Measurements from ENCODE around the gene PITPNC1.

The PITPNC1 gene

DNA sequence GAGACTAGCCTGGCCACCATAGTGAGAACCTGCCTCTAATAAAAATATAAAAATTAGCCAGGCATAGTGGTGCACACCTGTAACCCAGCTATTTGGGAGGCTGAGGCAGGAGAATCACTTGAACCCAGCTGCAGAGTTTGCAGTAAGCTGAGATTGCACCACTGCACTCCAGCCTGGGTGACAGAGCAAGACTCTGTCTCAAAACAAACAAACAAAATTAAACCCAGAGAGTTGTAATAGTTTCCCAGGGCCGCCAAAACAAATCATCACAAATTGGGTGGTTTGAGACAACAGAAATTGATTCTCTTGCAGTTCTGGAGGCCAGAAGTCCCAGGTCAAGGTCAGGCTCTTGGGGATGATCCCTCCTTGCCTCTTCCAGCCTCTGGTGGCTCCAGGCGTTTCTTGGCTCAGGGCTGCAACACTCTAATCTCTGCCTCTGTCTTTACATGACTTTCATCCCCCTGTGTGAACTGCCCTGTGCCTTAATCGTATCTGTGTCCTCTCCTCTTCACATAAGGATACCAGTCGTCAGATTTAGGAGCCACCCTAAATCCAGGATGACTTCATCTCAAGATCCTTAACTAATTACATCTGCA, 240.3 kb downstream of the PITPNC1 start:
- H3K9me2 ChIP-seq (ENCODE audit: low read depth, low read length) = no peaks in the 10 kb centered on the region
- H3K4me3 ChIP-seq (ENCODE audit: low read depth, low read length, poor library complexity, severe bottlenecking) = no peak overlapping the region
- H2AFZ ChIP-seq (ENCODE audit: low read length) = no peak overlapping the region
- TF ChIP-seq EZH2 (IDR thresholded peaks at IDR 0.05; ENCODE audit: borderline replicate concordance, low read length) = no peak
- TF ChIP-seq, protein P1, sequence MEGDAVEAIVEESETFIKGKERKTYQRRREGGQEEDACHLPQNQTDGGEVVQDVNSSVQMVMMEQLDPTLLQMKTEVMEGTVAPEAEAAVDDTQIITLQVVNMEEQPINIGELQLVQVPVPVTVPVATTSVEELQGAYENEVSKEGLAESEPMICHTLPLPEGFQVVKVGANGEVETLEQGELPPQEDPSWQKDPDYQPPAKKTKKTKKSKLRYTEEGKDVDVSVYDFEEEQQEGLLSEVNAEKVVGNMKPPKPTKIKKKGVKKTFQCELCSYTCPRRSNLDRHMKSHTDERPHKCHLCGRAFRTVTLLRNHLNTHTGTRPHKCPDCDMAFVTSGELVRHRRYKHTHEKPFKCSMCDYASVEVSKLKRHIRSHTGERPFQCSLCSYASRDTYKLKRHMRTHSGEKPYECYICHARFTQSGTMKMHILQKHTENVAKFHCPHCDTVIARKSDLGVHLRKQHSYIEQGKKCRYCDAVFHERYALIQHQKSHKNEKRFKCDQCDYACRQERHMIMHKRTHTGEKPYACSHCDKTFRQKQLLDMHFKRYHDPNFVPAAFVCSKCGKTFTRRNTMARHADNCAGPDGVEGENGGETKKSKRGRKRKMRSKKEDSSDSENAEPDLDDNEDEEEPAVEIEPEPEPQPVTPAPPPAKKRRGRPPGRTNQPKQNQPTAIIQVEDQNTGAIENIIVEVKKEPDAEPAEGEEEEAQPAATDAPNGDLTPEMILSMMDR (IDR thresholded peaks at IDR 0.05; ENCODE audit: low read length) = no peak
- no peak overlapping the region for H3K27ac ChIP-seq (ENCODE audit: low read depth, low read length, poor library complexity, severe bottlenecking)
- H3F3A ChIP-seq (ENCODE audit: insufficient read depth, low read length) = no peaks in the 10 kb centered on the region
- no peak overlapping the region for H3K9ac ChIP-seq (ENCODE audit: low read length)
- H4K20me1 ChIP-seq (ENCODE audit: insufficient read depth, low read length) = no peaks in the 10 kb centered on the region
- H3K9me3 ChIP-seq (ENCODE audit: low read length) = no peaks in the 10 kb centered on the region
- H3K4me1 ChIP-seq (ENCODE audit: insufficient read depth, low read length, severe bottlenecking) = no peaks in the 10 kb centered on the region
- no peak overlapping the region for H3K4me2 ChIP-seq (ENCODE audit: low read length)
- H3K79me2 ChIP-seq (ENCODE audit: insufficient read depth, low read length) = no peaks in the 10 kb centered on the region
- H3K36me3 ChIP-seq (ENCODE audit: insufficient read depth, low read length) = no peaks in the 10 kb centered on the region
- H3K27me3 ChIP-seq (ENCODE audit: insufficient read depth, low read length) = 0 out of 2 replicates have a peak, but pooled peaks cover 5% of the 10 kb centered on the region

DNA sequence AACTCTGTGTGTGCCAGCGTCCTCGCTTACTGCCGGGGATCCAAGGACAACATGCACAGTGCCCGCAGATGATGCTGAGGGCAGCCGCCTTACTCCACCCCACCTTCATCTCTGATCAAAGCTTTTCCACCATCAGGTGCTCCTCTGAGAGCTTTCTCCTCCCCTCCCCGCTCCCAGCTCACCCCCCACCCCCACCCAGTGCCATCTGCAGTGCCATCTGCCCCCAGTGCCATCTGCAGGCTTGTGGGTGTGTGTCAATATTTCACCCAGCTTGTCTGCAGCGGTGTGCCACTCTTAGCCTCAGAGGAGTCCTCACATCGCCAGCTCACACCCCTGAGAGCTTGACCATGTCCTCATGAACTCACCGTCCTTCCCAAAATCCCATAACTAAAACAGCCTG, 242.5 kb downstream of the PITPNC1 start:
- no peak overlapping the region for H2AFZ ChIP-seq (ENCODE audit: low read length)
- H4K20me1 ChIP-seq (ENCODE audit: insufficient read depth, low read length) = no peaks in the 10 kb centered on the region
- H3K79me2 ChIP-seq (ENCODE audit: insufficient read depth, low read length) = no peaks in the 10 kb centered on the region
- no peaks in the 10 kb centered on the region for H3K9me3 ChIP-seq (ENCODE audit: low read length)
- no peak overlapping the region for H3K4me3 ChIP-seq (ENCODE audit: low read depth, low read length, poor library complexity, severe bottlenecking)
- no peaks in the 10 kb centered on the region for H3K36me3 ChIP-seq (ENCODE audit: insufficient read depth, low read length)
- TF ChIP-seq, protein P1 (IDR thresholded peaks at IDR 0.05; ENCODE audit: low read length) = no peak
- no peak for TF ChIP-seq EZH2 (IDR thresholded peaks at IDR 0.05; ENCODE audit: borderline replicate concordance, low read length)
- no peaks in the 10 kb centered on the region for H3K4me1 ChIP-seq (ENCODE audit: insufficient read depth, low read length, severe bottlenecking)
- no peak overlapping the region for H3K27ac ChIP-seq (ENCODE audit: low read depth, low read length, poor library complexity, severe bottlenecking)
- no peaks in the 10 kb centered on the region for H3F3A ChIP-seq (ENCODE audit: insufficient read depth, low read length)
- H3K4me2 ChIP-seq (ENCODE audit: low read length) = no peak overlapping the region
- no peak overlapping the region for H3K9ac ChIP-seq (ENCODE audit: low read length)
- H3K9me2 ChIP-seq (ENCODE audit: low read depth, low read length) = no peaks in the 10 kb centered on the region
- 0 out of 2 replicates have a peak, but pooled peaks cover 2% of the 10 kb centered on the region for H3K27me3 ChIP-seq (ENCODE audit: insufficient read depth, low read length)

DNA sequence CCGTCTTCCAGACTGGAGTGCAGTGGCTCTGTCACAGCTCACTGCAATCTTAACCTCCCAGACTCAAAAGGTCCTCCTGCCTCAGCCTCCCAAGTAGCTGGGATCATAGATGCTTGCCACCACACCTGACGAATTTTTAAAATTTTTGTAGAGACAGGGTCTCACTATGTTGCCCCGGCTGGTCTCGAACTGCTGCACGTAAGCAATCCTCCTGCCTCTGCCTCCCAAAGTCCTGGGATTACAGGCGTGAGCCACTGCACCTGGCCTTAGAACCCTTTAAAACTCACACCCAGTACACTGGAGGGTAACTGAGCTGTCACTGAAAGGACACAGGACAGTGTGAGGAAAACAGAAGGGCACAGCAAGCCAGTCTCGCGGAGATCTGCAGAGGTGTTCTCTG, 243.0 kb downstream of the PITPNC1 start:
- H3K27me3 ChIP-seq (ENCODE audit: insufficient read depth, low read length) = 0 out of 2 replicates have a peak, but pooled peaks cover 2% of the 10 kb centered on the region
- TF ChIP-seq EZH2 (IDR thresholded peaks at IDR 0.05; ENCODE audit: borderline replicate concordance, low read length) = no peak
- TF ChIP-seq, protein P1 (IDR thresholded peaks at IDR 0.05; ENCODE audit: low read length) = no peak
- no peak overlapping the region for H3K9ac ChIP-seq (ENCODE audit: low read length)
- no peaks in the 10 kb centered on the region for H4K20me1 ChIP-seq (ENCODE audit: insufficient read depth, low read length)
- H3K4me1 ChIP-seq (ENCODE audit: insufficient read depth, low read length, severe bottlenecking) = no peaks in the 10 kb centered on the region
- no peak overlapping the region for H3K27ac ChIP-seq (ENCODE audit: low read depth, low read length, poor library complexity, severe bottlenecking)
- no peaks in the 10 kb centered on the region for H3K9me2 ChIP-seq (ENCODE audit: low read depth, low read length)
- no peaks in the 10 kb centered on the region for H3K79me2 ChIP-seq (ENCODE audit: insufficient read depth, low read length)
- H2AFZ ChIP-seq (ENCODE audit: low read length) = no peak overlapping the region
- no peaks in the 10 kb centered on the region for H3F3A ChIP-seq (ENCODE audit: insufficient read depth, low read length)
- no peaks in the 10 kb centered on the region for H3K36me3 ChIP-seq (ENCODE audit: insufficient read depth, low read length)
- H3K4me2 ChIP-seq (ENCODE audit: low read length) = no peak overlapping the region
- no peaks in the 10 kb centered on the region for H3K9me3 ChIP-seq (ENCODE audit: low read length)
- H3K4me3 ChIP-seq (ENCODE audit: low read depth, low read length, poor library complexity, severe bottlenecking) = no peak overlapping the region

Measured in OCI-LY1 (cell line).